GM10266 (cell line): ENCODE results near the gene SYT1.
A peak's percentile ranks its signal among the peaks of the same experiment; 100 is the strongest.
"Not testable (repeated sequence)": the region's sequence is repeated elsewhere in the genome, so short reads cannot be mapped to it uniquely, and the experiment has no call there.

Experiments
- DNase-seq: peaks from one replicate; pipeline ENCODE4 v3.0.0; 2012; ENCODE audit errors: extremely low spot score
- CTCF ChIP-seq: IDR thresholded peaks from 2 replicates; pipeline ENCODE4 v1.5.1; 2012; ENCODE audit warnings: mild to moderate bottlenecking, low read depth; ENCODE audit not compliant: control insufficient read depth, insufficient read depth; ENCODE audit errors: missing control alignments

Gene SYT1

DNA sequence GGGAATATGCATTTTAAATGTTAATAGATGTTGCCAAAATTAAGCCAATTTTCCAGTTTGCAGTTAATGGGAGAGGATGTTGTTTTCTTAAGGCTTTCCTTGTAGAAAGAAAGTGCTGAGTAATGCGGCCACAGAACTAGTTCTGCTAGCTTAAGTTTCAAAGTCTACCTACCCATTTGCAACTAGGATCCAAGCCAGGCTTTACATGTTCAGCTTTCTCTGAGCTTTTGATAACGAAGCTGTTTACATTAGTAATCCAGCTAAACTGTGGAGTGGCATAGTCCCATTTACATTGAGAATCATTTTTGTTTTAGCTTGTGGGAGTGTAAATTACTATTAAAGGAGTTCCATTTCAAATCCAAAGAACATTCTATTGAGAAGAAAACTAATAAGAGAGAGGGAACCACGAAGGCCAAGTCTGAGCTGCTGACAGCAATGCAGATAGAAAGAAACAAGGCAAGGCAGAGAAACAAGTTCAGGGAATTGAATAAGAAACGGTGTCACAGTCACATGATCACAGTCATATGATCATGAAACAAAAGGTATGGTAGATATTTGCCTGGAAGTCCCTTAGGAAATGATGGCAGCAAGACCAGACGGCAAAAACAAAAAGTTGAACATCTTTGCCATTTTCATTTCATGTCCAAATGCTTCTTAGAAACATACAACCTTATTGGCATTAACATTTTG, 551.3 kb downstream of the SYT1 start:
- no peak for DNase-seq
- no peak for TF ChIP-seq CTCF

GRCh38 chr12:79420146-79420618, 555.6 kb downstream of the SYT1 start:
- peak; percentile 11 for TF ChIP-seq CTCF
- no peak for DNase-seq

- DNase-seq, result no peak
- no peak for TF ChIP-seq CTCF
Measured at GRCh38 chr12:79421236-79421740, 556.7 kb downstream of the SYT1 start.

GRCh38 chr12:79422060-79422812, 557.7 kb downstream of the SYT1 start:
- TF ChIP-seq CTCF, result no peak
- DNase-seq, result no peak

DNA sequence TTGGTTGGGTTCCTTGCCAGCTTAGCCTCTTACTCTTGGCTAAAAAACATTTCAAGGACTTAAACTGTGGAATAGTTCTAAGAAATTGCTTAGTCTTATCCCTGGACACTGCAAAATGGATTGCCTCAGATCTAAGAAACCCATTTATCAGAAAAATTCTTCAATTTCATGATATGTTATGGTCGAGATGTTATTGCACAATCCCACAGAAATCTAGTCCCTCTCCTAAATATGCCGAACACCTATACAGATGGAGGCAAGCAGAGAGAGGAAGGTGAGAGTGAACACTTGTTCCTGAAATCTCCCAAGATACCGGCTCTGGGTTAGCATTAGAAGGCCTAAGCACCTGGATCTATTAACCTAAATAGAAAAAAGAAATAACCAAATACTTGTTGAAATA, 559.0 kb downstream of the SYT1 start:
- no peak for TF ChIP-seq CTCF
- DNase-seq, result no peak

GRCh38 chr12:79424109-79424721, 559.6 kb downstream of the SYT1 start:
- no peak for DNase-seq
- TF ChIP-seq CTCF, result no peak

- DNase-seq, result no peak
Measured at GRCh38 chr12:79426121-79426520, 561.5 kb downstream of the SYT1 start.

GRCh38 chr12:79426744-79427143, 562.2 kb downstream of the SYT1 start:
- not testable (repeated sequence) for DNase-seq

More at GRCh38 chr12:79426121-79426520, 561.5 kb downstream of the SYT1 start:
- TF ChIP-seq CTCF, result no peak
